ENCODE data around the gene ZNF266. TPM values are rescaled to one million over a fixed set of nuclear protein-coding genes. Genes with fewer than 3 reads are reported as not detected.

Gene ZNF266
- total and polyA plus RNA-seq, 2 experiments from 2014 or later: 12.7 to 13.9 TPM

DNA sequence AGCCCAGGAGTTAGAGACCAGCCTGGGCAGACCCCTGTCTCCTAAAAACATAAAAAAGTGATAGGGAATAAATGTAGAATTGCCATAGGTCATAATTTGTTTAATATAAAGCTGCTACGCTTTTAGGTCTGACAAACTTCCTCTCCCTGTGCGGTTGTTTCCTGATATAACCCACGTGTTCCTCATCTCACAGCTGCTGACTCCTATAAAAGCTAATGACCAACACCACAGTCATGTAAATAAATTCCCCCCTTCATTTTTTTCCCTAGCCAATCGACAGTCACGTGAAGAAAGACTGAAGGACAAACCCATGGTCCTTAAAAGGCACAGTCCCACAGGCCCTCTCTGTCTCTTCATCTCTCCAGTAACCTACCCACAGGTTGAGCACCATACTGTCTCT is 27.5 kb downstream of the ZNF266 start:
- no peaks in the 10 kb centered on the region for H3F3A ChIP-seq (replicated peaks; ENCODE audit: low read depth)
- peaks cover 51% of the 10 kb centered on the region for H3K36me3 Mint-ChIP-seq (ENCODE audit: low read depth)
- H4K20me1 ChIP-seq (replicated peaks; ENCODE audit: insufficient read depth): no peaks in the 10 kb centered on the region
- no peak for DNase-seq (ENCODE audit: low spot score)
- no peak overlapping the region for H3K27ac Mint-ChIP-seq
- peaks cover 17% of the 10 kb centered on the region for H3K27me3 Mint-ChIP-seq (ENCODE audit: insufficient read depth, low read depth, poor library complexity)
- TF ChIP-seq ZNF331 (CRISPR knock-in tag; IDR thresholded peaks at IDR 0.05; ENCODE audit: low read depth) (no peak), CREB1 (CRISPR knock-in tag; IDR thresholded peaks at IDR 0.05; ENCODE audit: low read depth) (no peak), ZNF114 (CRISPR knock-in tag; IDR thresholded peaks at IDR 0.05) (no peak), EZH2phosphoT487 (IDR thresholded peaks at IDR 0.05; ENCODE audit: unreplicated experiment) (no peak), POLR2AphosphoS5 (IDR thresholded peaks at IDR 0.05; ENCODE audit: low read depth) (no peak), NANOG (IDR thresholded peaks at IDR 0.05; ENCODE audit: borderline replicate concordance) (no peak)
- TF ChIP-seq, protein P1, sequence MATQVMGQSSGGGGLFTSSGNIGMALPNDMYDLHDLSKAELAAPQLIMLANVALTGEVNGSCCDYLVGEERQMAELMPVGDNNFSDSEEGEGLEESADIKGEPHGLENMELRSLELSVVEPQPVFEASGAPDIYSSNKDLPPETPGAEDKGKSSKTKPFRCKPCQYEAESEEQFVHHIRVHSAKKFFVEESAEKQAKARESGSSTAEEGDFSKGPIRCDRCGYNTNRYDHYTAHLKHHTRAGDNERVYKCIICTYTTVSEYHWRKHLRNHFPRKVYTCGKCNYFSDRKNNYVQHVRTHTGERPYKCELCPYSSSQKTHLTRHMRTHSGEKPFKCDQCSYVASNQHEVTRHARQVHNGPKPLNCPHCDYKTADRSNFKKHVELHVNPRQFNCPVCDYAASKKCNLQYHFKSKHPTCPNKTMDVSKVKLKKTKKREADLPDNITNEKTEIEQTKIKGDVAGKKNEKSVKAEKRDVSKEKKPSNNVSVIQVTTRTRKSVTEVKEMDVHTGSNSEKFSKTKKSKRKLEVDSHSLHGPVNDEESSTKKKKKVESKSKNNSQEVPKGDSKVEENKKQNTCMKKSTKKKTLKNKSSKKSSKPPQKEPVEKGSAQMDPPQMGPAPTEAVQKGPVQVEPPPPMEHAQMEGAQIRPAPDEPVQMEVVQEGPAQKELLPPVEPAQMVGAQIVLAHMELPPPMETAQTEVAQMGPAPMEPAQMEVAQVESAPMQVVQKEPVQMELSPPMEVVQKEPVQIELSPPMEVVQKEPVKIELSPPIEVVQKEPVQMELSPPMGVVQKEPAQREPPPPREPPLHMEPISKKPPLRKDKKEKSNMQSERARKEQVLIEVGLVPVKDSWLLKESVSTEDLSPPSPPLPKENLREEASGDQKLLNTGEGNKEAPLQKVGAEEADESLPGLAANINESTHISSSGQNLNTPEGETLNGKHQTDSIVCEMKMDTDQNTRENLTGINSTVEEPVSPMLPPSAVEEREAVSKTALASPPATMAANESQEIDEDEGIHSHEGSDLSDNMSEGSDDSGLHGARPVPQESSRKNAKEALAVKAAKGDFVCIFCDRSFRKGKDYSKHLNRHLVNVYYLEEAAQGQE (IDR thresholded peaks at IDR 0.05; ENCODE audit: unreplicated experiment): no peak
- TF ChIP-seq, protein P2, sequence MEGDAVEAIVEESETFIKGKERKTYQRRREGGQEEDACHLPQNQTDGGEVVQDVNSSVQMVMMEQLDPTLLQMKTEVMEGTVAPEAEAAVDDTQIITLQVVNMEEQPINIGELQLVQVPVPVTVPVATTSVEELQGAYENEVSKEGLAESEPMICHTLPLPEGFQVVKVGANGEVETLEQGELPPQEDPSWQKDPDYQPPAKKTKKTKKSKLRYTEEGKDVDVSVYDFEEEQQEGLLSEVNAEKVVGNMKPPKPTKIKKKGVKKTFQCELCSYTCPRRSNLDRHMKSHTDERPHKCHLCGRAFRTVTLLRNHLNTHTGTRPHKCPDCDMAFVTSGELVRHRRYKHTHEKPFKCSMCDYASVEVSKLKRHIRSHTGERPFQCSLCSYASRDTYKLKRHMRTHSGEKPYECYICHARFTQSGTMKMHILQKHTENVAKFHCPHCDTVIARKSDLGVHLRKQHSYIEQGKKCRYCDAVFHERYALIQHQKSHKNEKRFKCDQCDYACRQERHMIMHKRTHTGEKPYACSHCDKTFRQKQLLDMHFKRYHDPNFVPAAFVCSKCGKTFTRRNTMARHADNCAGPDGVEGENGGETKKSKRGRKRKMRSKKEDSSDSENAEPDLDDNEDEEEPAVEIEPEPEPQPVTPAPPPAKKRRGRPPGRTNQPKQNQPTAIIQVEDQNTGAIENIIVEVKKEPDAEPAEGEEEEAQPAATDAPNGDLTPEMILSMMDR (conservative IDR thresholded peaks at IDR 0.05; ENCODE audit: low read depth in 2 of 2): no peak
- H3K4me1 Mint-ChIP-seq: no peaks in the 10 kb centered on the region
- H3K27me3 ChIP-seq (ENCODE audit: insufficient read depth): no peaks in the 10 kb centered on the region
- H3K4me1 ChIP-seq (ENCODE audit: insufficient read depth): no peaks in the 10 kb centered on the region
- ATAC-seq: no peak
- H3K9me2 ChIP-seq (ENCODE audit: insufficient read depth): no peaks in the 10 kb centered on the region
- no peak overlapping the region for H3K27ac ChIP-seq (ENCODE audit: low read depth)
- H2AFZ ChIP-seq: no peak overlapping the region
- H3K4me2 ChIP-seq: no peak overlapping the region
- peaks cover 9% of the 10 kb centered on the region for H3K36me3 ChIP-seq (ENCODE audit: insufficient read depth)
- H3K9me3 Mint-ChIP-seq: peaks cover 97% of the 10 kb centered on the region
- H3K79me2 ChIP-seq (replicated peaks; ENCODE audit: insufficient read depth): no peaks in the 10 kb centered on the region
- no peak overlapping the region for H3K4me3 ChIP-seq
- H3K4me3 Mint-ChIP-seq: no peak overlapping the region

DNA sequence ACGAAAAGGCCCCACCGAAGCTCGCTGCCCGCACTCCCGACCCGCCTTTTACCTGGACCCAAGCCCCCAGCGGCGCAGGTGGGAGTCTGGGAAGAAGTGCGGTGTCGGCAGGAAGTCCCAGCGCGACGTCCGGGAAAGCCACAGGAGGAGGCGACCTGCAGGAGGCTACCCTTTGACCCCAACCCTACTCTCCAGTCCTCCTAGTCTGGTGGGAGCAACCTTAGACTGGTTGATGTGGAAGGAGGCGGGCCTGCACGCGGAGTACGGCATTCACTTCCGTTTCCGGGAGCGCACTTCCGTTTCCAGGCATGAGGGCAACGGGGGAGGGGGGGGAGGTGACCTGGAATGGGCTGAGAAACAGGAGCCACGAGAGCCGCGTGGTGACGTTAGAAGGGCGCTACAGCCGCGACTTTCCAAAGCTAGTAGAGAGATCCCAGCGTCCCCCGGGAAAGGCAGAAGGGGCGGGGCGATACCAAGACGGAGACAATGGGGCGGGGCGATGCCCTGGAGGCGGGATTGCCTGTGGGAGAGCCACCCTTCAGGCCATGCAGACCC is 28.5 kb downstream of the ZNF266 start:
- H3K4me2 ChIP-seq: no peak overlapping the region
- H2AFZ ChIP-seq: no peak overlapping the region
- H3F3A ChIP-seq (replicated peaks; ENCODE audit: low read depth): no peaks in the 10 kb centered on the region
- no peaks in the 10 kb centered on the region for H3K4me1 ChIP-seq (ENCODE audit: insufficient read depth)
- DNase-seq (ENCODE audit: low spot score) (peak; percentile 6), ATAC-seq (peak; percentile 64)
- no peak overlapping the region for H3K4me3 ChIP-seq
- Mint-ChIP-seq H3K27ac (no peak overlapping the region), H3K9me3 (peaks cover 90% of the 10 kb centered on the region), H3K4me1 (no peaks in the 10 kb centered on the region), H3K27me3 (ENCODE audit: insufficient read depth, low read depth, poor library complexity) (peaks cover 17% of the 10 kb centered on the region), H3K36me3 (ENCODE audit: low read depth) (peaks cover 41% of the 10 kb centered on the region), H3K4me3 (no peak overlapping the region)
- no peaks in the 10 kb centered on the region; the same call in 1 of the 2 replicates for H3K36me3 ChIP-seq (ENCODE audit: insufficient read depth)
- H3K27me3 ChIP-seq (ENCODE audit: insufficient read depth): no peaks in the 10 kb centered on the region
- H3K79me2 ChIP-seq (replicated peaks; ENCODE audit: insufficient read depth): no peaks in the 10 kb centered on the region
- no peak overlapping the region for H3K27ac ChIP-seq (ENCODE audit: low read depth)
- no peaks in the 10 kb centered on the region for H3K9me2 ChIP-seq (ENCODE audit: insufficient read depth)
- no peaks in the 10 kb centered on the region for H4K20me1 ChIP-seq (replicated peaks; ENCODE audit: insufficient read depth)
- TF ChIP-seq, protein P3, sequence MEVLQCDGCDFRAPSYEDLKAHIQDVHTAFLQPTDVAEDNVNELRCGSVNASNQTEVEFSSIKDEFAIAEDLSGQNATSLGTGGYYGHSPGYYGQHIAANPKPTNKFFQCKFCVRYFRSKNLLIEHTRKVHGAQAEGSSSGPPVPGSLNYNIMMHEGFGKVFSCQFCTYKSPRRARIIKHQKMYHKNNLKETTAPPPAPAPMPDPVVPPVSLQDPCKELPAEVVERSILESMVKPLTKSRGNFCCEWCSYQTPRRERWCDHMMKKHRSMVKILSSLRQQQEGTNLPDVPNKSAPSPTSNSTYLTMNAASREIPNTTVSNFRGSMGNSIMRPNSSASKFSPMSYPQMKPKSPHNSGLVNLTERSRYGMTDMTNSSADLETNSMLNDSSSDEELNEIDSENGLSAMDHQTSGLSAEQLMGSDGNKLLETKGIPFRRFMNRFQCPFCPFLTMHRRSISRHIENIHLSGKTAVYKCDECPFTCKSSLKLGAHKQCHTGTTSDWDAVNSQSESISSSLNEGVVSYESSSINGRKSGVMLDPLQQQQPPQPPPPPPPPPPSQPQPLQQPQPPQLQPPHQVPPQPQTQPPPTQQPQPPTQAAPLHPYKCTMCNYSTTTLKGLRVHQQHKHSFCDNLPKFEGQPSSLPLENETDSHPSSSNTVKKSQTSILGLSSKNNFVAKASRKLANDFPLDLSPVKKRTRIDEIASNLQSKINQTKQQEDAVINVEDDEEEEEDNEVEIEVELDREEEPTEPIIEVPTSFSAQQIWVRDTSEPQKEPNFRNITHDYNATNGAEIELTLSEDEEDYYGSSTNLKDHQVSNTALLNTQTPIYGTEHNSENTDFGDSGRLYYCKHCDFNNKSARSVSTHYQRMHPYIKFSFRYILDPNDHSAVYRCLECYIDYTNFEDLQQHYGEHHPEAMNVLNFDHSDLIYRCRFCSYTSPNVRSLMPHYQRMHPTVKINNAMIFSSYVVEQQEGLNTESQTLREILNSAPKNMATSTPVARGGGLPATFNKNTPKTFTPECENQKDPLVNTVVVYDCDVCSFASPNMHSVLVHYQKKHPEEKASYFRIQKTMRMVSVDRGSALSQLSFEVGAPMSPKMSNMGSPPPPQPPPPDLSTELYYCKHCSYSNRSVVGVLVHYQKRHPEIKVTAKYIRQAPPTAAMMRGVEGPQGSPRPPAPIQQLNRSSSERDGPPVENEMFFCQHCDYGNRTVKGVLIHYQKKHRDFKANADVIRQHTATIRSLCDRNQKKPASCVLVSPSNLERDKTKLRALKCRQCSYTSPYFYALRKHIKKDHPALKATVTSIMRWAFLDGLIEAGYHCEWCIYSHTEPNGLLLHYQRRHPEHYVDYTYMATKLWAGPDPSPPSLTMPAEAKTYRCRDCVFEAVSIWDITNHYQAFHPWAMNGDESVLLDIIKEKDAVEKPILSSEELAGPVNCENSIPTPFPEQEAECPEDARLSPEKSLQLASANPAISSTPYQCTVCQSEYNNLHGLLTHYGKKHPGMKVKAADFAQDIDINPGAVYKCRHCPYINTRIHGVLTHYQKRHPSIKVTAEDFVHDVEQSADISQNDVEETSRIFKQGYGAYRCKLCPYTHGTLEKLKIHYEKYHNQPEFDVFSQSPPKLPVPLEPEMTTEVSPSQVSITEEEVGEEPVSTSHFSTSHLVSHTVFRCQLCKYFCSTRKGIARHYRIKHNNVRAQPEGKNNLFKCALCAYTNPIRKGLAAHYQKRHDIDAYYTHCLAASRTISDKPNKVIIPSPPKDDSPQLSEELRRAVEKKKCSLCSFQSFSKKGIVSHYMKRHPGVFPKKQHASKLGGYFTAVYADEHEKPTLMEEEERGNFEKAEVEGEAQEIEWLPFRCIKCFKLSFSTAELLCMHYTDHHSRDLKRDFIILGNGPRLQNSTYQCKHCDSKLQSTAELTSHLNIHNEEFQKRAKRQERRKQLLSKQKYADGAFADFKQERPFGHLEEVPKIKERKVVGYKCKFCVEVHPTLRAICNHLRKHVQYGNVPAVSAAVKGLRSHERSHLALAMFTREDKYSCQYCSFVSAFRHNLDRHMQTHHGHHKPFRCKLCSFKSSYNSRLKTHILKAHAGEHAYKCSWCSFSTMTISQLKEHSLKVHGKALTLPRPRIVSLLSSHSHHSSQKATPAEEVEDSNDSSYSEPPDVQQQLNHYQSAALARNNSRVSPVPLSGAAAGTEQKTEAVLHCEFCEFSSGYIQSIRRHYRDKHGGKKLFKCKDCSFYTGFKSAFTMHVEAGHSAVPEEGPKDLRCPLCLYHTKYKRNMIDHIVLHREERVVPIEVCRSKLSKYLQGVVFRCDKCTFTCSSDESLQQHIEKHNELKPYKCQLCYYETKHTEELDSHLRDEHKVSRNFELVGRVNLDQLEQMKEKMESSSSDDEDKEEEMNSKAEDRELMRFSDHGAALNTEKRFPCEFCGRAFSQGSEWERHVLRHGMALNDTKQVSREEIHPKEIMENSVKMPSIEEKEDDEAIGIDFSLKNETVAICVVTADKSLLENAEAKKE (CRISPR knock-in tag; IDR thresholded peaks at IDR 0.05): no peak
- no peak for TF ChIP-seq ZNF114 (CRISPR knock-in tag; IDR thresholded peaks at IDR 0.05)
- no peak for TF ChIP-seq NANOG (IDR thresholded peaks at IDR 0.05; ENCODE audit: borderline replicate concordance)
- TF ChIP-seq POLR2AphosphoS5 (IDR thresholded peaks at IDR 0.05; ENCODE audit: low read depth): no peak
- TF ChIP-seq JUNB (IDR thresholded peaks at IDR 0.05; ENCODE audit: unreplicated experiment): no peak
- TF ChIP-seq ZNF331 (CRISPR knock-in tag; IDR thresholded peaks at IDR 0.05; ENCODE audit: low read depth): no peak
- no peak for TF ChIP-seq EZH2phosphoT487 (IDR thresholded peaks at IDR 0.05; ENCODE audit: unreplicated experiment)

All from GM23338 (cell line).